G401 (cell line): ENCODE measurements around the gene COL19A1. TPM values are rescaled to one million over a fixed set of nuclear protein-coding genes. Genes with fewer than 3 reads are reported as not detected.

Experiments used
- DNase-seq: peaks from one replicate; pipeline ENCODE4 v3.0.0-alpha.2; 2015; ENCODE audit warnings: low spot score
- in situ Hi-C: cut with HindIII; loops from 2 replicates; pipeline ENCODE4 v1.10.0; 2016; ENCODE audit warnings: low sequenced_read_pairs, mixed read lengths
- total RNA-seq: library from RNA; depleted of rRNA; stranded (reverse); fragments of >200 nt; shearing (Covaris generic); gene quantifications from 2 replicates; pipeline ENCODE4 v1.2.3, GENCODE V29; 2014

The COL19A1 gene
- total RNA-seq, 1 experiment from 2014 or later, result not detected

GRCh38 chr6:70140496-70140895 is 274.1 kb downstream of the COL19A1 start:
- in situ Hi-C loops, result no loop called here
- no peak for DNase-seq

GRCh38 chr6:70142034-70142433 is 275.7 kb downstream of the COL19A1 start:
- in situ Hi-C loops, result no loop called here
- no peak for DNase-seq

GRCh38 chr6:70145178-70145577 is 278.8 kb downstream of the COL19A1 start:
- in situ Hi-C loops, result no loop called here

DNA sequence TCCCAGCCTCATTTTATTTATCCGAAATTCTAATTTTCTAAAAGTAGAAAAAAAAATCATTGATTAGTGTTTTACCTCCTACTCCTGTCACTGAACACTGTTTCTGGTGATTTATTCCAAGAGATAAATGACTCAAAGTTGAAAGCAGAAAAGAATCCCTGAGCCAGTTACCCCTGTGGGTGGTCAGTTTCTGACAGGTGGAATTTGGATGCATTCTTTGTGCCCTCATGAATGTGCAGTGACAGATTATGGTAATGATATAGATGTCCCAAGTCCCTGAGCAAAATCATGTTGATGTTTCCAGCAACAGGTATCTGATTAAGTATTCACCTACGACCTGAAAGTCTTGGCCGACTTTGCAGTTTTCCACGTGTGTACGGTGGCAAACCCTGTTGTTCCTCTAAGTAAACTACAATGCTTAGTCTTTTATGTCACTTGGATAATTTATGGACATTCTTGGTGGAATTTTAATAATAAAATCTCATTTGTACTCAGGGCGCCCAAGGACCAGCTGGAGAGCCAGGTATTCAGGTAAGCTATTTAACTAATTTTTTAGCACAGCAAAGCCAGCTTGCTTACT is 282.9 kb downstream of the COL19A1 start:
- in situ Hi-C loops, result no loop called here

More at GRCh38 chr6:70145178-70145577, 278.8 kb downstream of the COL19A1 start:
- DNase-seq, result no peak

GRCh38 chr6:70150521-70150920 is 284.2 kb downstream of the COL19A1 start:
- in situ Hi-C loops, result no loop called here
- peak; percentile 42 for DNase-seq

More for the DNA sequence above, 282.9 kb downstream of the COL19A1 start:
- DNase-seq, result no peak

- in situ Hi-C loops, result no loop called here
- DNase-seq, result no peak
These were observed 285.3 kb downstream of the COL19A1 start for GRCh38 chr6:70151616-70152015.

- DNase-seq, result no peak
- in situ Hi-C loops, result no loop called here
These were observed 286.4 kb downstream of the COL19A1 start for GRCh38 chr6:70152786-70153185.

DNA sequence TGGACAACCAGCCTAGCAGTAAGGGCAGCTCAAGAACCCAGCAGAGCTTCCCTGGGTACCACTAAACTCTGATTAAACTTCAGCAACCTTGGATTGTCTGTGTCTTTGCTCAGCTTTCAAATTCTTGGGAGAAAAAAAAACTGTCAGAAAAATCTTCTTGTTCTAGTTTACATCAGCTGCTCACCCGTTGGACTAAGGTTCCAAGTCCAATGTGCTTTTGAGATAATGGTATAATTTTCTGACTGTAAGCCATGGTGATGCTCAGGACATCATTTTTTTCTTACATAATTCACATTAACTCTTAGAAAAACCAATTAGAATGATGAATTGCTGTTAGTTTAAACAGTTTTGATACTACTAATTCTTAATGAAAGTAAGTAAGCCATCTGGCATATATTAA is 290.7 kb downstream of the COL19A1 start:
- in situ Hi-C loops, result no loop called here
- no peak for DNase-seq

DNA sequence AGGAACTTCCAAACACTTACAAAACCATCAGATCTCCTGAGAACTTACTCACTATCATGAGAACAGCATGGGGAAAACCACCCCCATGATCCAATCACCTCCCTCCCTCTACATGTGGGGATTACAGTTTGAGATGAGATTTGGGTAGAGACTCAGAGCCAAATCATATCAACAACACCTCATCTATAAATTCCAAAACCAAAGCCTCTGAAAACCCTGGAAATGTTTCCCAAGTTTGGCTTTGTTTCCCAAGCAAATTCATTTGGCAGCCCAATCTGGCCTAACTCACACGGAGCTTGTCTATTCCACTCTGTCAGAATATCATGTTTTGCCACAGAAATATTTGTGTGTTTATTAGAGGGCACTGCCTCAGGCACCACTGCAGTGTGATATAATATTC is 293.9 kb downstream of the COL19A1 start:
- DNase-seq, result no peak
- in situ Hi-C loops, result no loop called here

GRCh38 chr6:70162972-70163371 is 296.6 kb downstream of the COL19A1 start:
- no peak for DNase-seq

DNA sequence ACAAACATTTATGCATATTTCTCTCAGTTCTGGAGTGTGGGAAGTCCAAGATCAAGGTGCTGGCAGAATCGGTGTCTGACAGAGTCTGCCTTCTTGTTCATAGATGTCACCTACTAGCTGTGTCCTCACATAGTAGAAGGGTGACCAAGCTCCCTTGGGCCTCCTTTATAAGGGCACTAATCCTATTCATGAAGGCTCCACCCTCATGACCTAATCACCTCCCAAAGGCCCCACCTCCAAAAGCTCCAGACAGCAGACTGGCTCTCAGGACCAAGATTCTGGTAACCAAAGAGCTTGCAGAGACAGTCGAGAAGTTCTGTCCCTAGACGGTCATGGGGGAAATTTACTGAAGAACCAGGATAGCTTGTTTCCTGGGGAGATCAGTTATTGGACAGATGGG is 297.4 kb downstream of the COL19A1 start:
- no peak for DNase-seq
- in situ Hi-C loops, result no loop called here

More at GRCh38 chr6:70162972-70163371, 296.6 kb downstream of the COL19A1 start:
- in situ Hi-C loops, result no loop called here

- no peak for DNase-seq
- in situ Hi-C loops, result no loop called here
These were observed 298.2 kb downstream of the COL19A1 start for GRCh38 chr6:70164556-70164955.

GRCh38 chr6:70166088-70166958 is 300.0 kb downstream of the COL19A1 start:
- peak; percentile 73 for DNase-seq
- in situ Hi-C loops, result no loop called here

GRCh38 chr6:70168681-70169377 is 302.5 kb downstream of the COL19A1 start:
- no peak for DNase-seq
- in situ Hi-C loops, result no loop called here

DNA sequence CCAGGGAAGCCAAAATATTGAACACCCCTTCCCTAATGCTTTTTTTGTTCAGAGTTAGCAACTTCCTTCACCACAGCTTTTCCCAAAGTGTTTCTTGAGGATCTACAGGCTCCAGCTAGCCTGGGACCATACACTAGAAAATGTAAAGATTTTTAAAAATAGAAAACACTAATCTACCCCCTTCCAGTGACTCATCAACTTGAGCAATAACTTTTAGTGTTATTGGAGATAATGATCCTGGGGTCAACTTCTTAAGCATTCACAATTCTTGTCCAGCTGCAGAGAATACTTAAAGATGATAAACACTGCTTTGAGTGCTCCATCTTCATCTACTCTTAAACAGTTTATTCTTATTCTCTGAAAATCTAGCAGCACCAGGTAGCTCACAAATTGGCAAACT is 304.9 kb downstream of the COL19A1 start:
- in situ Hi-C loops, result no loop called here
- DNase-seq, result no peak

GRCh38 chr6:70172252-70172651 is 305.9 kb downstream of the COL19A1 start:
- in situ Hi-C loops, result no loop called here
- DNase-seq, result no peak

DNA sequence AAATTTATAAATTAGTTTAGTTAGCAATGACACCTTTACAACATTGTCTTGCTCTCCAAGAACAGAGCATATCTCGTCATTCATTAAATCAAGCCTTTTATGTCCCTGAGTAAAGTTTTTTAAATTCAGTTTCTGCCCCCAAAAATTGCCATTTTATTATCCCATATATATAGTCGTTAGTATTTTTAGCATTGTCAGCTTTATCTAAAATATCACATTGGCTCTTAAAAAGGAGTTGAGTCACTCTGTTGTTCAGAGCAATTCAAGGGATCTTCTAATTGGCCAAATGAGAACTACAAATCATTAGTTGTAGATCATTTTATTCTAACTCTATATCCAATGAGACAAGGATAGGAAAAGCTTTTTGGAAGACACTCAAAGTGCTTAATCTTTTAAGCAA is 309.4 kb downstream of the COL19A1 start:
- in situ Hi-C loops, result no loop called here
- no peak for DNase-seq

- in situ Hi-C loops, result no loop called here
- DNase-seq, result no peak
These were observed 310.6 kb downstream of the COL19A1 start for GRCh38 chr6:70176842-70177550.

DNA sequence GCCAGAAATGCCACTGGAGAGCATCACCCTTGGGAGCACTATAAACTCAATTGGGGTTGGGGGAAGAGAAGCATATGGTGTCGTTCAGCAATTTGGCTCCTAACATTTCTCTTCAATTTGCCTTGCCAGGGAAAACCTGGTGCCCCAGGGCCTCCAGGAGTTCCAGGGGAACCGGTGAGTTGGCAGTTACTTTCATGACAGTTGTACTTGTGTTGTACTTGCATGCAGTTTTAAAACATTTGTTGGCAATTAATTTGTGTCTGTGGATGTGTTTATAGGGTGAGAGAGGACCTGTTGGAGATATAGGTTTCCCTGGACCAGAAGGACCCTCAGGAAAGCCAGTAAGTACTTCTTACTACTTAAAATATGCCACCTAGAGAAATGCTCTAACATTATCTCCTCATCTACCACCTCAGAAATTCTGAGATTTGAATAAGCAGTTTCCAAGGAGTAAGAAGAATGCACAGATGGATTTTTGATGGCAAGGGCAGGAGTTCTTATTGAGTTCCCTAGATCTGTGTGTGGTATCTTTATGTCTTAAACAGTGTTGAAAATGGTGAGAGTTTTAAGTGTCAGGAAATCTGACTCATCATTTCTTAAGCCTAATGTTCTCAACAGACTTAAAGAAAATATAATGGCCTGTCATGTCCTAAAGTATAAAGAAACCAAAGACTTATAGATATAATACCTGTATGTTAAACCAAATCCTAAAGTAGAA is 314.0 kb downstream of the COL19A1 start:
- no peak for DNase-seq
- in situ Hi-C loops, result no loop called here
